ENCODE data around the gene ATF7IP2. TPM values are rescaled to one million over a fixed set of nuclear protein-coding genes. Genes with fewer than 3 reads are reported as not detected.
"Not testable (repeated sequence)": the region's sequence is repeated elsewhere in the genome, so short reads cannot be mapped to it uniquely, and the experiment has no call there.

The ATF7IP2 gene
- total RNA-seq, 1 experiment from 2014 or later: 7.1 TPM

DNA sequence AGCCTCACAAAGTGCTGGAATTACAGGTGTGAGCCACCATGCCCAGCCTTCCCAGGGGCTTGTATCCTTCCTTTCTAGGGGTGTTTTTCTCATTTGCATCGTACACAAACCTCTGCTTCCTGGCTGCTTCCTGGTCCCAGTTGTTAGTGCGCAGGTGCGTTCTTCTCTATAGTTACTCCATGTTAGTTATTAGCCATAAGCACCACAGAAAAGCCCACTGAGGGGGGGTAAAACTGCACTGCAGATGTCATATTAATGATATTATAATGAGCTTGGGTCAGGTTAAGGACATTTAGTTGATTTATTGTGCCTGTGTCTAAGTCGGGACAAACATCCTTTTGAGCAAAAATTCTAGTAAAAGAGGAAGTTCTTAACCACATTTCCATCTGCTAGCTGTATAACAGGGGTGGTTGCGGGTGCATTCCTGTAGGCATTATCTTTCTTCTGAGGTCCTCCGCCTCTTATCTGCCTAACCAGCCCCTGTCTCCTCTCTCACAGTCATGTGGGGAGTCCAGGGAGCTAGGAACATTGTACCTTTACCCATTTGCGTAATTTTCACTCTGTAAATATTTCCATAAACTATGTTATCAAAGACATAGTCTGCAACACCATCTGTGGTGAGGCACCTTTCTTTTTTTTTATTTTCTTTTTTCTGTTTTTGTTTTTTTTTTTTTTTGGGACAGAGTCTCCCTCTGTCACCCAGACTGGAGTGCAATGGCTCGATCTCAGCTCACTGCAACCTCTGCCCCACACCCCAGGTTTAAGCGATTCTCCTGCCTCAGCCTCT lies 23.6 kb upstream of the ATF7IP2 start:
- Histone ChIP-seq H3K4me3 (no peak overlapping the region), H3K27ac (no peak overlapping the region), H3K9me3 (replicated peaks) (no peaks in the 10 kb centered on the region; the same call in 1 of the 2 replicates), H3K36me3 (no peaks in the 10 kb centered on the region), H3K4me1 (replicated peaks) (no peaks in the 10 kb centered on the region), H3K27me3 (replicated peaks) (no peaks in the 10 kb centered on the region)
- DNase-seq (ENCODE audit: low read depth in 1 of 2, low spot score in 2 of 2): no peak

DNA sequence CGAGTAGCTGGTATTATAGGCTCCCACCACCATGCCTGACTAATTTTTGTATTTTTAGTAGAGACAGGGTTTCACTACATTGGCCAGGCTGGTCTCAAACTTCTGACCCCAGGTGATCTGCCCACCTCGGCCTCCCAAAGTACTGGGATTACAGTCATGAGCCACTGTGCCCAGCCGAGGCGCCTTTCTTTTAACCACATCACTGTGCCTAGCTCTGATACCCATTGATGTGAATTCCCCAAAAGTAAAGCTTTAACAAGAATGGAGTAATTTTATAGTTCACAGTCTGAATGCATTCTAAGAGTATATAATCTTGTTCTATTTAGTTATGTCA lies 23.0 kb upstream of the ATF7IP2 start:
- not testable (repeated sequence) for H3K36me3 ChIP-seq; H3K27ac ChIP-seq; H3K4me3 ChIP-seq; H3K27me3 ChIP-seq (replicated peaks); H3K4me1 ChIP-seq (replicated peaks); H3K9me3 ChIP-seq (replicated peaks); DNase-seq (ENCODE audit: low read depth in 1 of 2, low spot score in 2 of 2)

DNA sequence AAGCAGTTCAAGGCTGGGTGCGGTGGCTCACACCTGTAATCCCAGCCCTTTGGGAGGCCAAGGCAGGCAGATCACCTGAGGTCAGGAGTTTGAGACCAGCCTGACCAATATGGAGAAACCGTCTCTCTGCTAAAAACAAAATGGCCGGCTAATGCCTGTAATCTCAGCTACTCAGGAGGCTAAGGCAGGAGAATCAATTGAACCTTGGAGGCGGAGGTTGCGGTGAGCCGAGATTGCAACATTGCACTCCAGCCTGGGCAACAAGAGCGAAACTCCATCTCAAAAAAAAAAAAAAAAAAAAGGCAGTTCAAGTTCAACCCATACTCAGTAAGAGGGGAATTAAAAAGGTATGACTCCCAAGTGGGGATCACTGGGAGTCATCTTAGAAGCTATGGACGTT lies 19.2 kb upstream of the ATF7IP2 start:
- H3K4me1 ChIP-seq (replicated peaks); H3K9me3 ChIP-seq (replicated peaks); H3K27ac ChIP-seq; H3K4me3 ChIP-seq; DNase-seq (ENCODE audit: low read depth in 1 of 2, low spot score in 2 of 2); H3K36me3 ChIP-seq; H3K27me3 ChIP-seq (replicated peaks): not testable (repeated sequence)

DNA sequence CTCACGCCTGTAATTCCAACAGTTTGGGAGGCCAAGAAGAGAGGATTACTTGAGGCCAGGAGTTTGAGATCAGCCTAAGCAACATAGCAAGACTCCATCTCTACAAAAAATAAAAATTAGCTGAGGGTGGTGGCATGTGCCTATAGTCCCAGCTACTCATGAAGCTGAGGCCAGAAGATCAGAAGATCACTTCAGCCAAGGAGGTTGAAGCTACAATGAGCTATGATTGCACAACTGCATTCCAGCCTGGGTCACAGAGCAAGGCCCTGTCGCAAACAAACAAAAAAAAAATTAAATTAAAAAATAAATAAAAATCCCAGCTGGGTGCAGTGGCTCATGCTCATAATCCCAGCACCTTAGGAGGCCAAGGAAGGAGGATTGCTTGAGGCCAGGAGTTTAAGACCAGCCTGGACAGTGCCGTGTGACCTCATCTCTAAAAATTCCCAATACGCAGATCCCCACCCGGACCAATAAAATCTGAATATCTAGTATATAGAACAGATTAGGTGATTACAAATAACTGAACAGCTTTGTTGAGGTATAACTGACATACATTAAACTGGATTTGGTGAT lies 18.2 kb upstream of the ATF7IP2 start:
- H3K4me1 ChIP-seq (replicated peaks): no peaks in the 10 kb centered on the region
- no peaks in the 10 kb centered on the region for H3K36me3 ChIP-seq
- DNase-seq (ENCODE audit: low read depth in 1 of 2, low spot score in 2 of 2): no peak
- no peaks in the 10 kb centered on the region for H3K9me3 ChIP-seq (replicated peaks)
- no peaks in the 10 kb centered on the region for H3K27me3 ChIP-seq (replicated peaks)
- H3K4me3 ChIP-seq: no peak overlapping the region
- no peak overlapping the region for H3K27ac ChIP-seq

DNA sequence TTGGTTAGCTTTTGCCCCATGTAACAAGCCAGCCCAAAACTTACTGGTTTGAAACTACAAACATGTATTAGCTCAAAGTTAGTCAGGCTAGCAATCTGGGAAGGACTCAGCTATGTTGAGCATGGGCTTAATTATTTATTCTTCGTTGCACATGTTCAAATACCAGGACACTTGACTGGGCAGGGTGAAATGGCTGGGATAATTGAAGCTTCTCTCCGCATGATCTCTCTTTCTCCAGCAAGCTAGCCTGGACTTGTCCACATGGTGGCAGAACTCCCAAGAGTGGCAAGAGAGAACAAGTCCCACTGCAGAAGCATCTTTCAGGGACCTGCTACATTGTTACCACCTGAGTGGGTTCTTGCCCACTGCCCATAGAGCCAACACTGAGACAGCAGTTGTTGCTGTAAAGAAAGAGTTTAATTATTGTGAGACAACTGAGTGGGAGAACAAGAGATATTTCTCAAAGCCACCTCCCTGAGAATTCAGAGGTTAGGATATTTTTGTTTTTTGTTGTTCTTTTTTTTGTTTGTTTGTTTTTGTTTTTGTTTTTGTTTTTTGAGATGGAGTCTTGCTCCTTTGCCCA lies 16.8 kb upstream of the ATF7IP2 start:
- Histone ChIP-seq H3K4me3 (no peak overlapping the region), H3K9me3 (replicated peaks) (no peaks in the 10 kb centered on the region), H3K36me3 (no peaks in the 10 kb centered on the region), H3K4me1 (replicated peaks) (no peaks in the 10 kb centered on the region), H3K27me3 (replicated peaks) (no peaks in the 10 kb centered on the region), H3K27ac (no peak overlapping the region)
- DNase-seq (ENCODE audit: low read depth in 1 of 2, low spot score in 2 of 2): no peak

DNA sequence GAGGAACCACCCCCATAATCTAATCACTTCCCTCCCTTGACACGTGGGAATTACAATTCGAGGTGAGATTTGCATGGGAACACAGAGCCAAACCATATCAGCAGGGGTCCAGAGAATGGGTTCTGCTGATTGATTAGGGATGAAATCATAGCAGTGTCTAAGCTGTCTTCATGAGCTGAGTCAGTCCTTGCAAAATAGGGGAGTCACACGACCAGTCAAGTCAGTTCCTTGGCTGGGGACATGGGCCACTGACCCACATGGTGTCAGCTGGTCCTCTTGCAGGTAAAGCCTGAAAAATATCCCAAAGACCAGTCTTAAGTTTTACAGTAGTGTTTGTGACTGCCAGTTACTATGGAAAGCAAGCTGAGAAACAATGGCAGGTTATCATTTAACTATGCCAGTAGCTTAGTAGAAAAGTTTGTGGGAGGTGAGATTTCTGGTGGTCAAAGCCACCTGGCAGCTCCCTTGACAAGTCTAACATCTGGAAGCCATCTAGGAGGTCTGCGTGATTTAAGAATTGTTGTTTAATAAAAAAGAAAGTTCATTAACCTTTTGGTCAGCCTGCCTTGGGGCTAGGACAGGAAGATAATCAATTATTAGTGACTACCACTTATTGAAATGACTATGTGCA lies 15.7 kb upstream of the ATF7IP2 start:
- H3K27me3 ChIP-seq (replicated peaks): no peaks in the 10 kb centered on the region
- no peak for DNase-seq (ENCODE audit: low read depth in 1 of 2, low spot score in 2 of 2)
- no peaks in the 10 kb centered on the region for H3K9me3 ChIP-seq (replicated peaks)
- H3K4me1 ChIP-seq (replicated peaks): no peaks in the 10 kb centered on the region
- no peaks in the 10 kb centered on the region for H3K36me3 ChIP-seq
- H3K27ac ChIP-seq: no peak overlapping the region
- H3K4me3 ChIP-seq: no peak overlapping the region

DNA sequence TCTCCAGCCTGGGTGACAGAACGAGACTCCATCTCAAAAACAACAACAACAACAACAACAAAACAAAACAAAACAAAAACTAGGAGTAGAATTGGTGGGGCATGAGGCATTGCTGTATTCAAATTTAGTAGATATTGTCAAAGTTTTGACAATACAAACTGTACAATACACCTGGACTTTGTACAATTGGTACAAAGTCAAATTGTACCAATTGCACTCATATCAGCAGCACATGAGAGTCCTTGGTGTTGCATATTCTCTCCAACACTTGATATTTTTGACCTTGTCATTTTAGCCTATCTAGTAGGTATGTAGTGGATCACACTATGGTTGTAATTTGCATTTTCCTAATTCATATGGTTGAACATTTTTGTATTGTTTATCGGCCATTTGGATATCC lies 14.3 kb upstream of the ATF7IP2 start:
- Histone ChIP-seq H3K4me1 (replicated peaks) (no peaks in the 10 kb centered on the region), H3K27me3 (replicated peaks) (no peaks in the 10 kb centered on the region), H3K4me3 (no peak overlapping the region), H3K9me3 (replicated peaks) (no peaks in the 10 kb centered on the region), H3K36me3 (no peaks in the 10 kb centered on the region), H3K27ac (no peak overlapping the region)
- DNase-seq (ENCODE audit: low read depth in 1 of 2, low spot score in 2 of 2): no peak

DNA sequence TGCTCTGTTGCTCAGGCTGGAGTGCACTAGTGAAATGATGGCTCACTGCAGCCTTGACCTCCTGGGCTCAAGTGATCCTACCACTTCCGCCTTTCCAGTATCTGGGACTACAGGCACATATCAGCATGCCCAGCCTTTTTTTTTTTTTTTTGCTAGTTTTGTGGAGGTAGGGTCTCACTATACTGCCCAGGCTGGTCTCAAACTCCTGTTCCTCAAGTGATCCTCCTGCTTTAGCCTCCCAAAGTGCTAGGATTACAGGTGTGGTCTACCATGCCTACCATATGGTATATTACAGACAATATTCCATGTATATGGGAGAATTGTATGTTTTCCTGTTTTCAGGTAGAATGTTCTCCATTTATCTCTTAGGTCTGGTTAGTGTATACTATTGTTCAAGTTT lies 12.3 kb upstream of the ATF7IP2 start:
- no peak for DNase-seq (ENCODE audit: low read depth in 1 of 2, low spot score in 2 of 2)
- Histone ChIP-seq H3K9me3 (replicated peaks) (no peaks in the 10 kb centered on the region), H3K4me1 (replicated peaks) (no peaks in the 10 kb centered on the region), H3K36me3 (no peaks in the 10 kb centered on the region), H3K27me3 (replicated peaks) (no peaks in the 10 kb centered on the region), H3K27ac (no peak overlapping the region), H3K4me3 (no peak overlapping the region)

DNA sequence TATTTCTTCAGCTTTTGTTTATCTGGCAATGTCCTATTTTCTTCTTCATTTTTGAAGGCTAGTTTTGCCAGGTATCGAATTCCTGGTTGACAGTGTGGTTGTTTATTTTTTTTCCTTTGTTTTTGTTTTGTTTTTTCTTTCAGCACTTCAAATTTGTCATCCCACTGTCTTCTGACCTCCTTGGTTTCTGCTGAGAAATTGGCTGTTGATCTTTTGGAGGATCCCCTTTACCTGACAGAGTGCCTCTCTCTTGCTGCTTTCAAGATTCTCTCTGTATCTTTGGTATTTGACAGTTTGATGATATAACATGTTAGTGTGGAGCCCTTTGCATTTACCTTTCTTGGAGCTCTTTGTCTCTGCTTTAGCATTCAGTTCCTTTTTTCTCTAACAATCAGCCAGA lies 9.6 kb upstream of the ATF7IP2 start:
- H3K9me3 ChIP-seq (replicated peaks): no peaks in the 10 kb centered on the region
- DNase-seq (ENCODE audit: low read depth in 1 of 2, low spot score in 2 of 2): no peak

DNA sequence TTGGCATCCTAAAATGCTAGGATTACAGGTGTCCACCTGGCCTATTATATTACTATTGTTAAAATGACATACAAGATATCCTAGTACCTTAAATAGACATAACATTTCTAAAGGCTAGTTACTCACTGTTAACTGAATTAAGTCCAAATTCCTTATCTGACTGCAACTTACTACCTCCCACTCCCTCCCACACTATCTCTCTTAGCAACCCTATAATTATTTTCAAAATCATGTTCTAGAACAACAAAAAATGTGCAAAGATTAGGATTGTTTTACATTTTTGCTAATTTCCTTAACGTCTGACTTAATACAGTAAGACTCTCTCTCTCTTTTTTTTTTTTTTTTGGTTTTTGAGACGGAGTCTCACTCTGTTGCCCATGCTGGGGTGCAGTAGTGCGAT lies 2.2 kb upstream of the ATF7IP2 start:
- no peak for DNase-seq (ENCODE audit: low read depth in 1 of 2, low spot score in 2 of 2)
- Histone ChIP-seq H3K36me3 (peaks cover 4% of the 10 kb centered on the region; the same call in 1 of the 2 replicates), H3K4me3 (no peak overlapping the region), H3K27me3 (replicated peaks) (no peaks in the 10 kb centered on the region), H3K4me1 (replicated peaks) (0 out of 2 replicates have a peak, but pooled peaks cover 3% of the 10 kb centered on the region), H3K27ac (no peak overlapping the region), H3K9me3 (replicated peaks) (no peaks in the 10 kb centered on the region)

More for the DNA sequence above, 9.6 kb upstream of the ATF7IP2 start:
- Histone ChIP-seq H3K27ac (no peak overlapping the region), H3K36me3 (no peaks in the 10 kb centered on the region), H3K4me3 (no peak overlapping the region), H3K27me3 (replicated peaks) (no peaks in the 10 kb centered on the region), H3K4me1 (replicated peaks) (no peaks in the 10 kb centered on the region)

DNA sequence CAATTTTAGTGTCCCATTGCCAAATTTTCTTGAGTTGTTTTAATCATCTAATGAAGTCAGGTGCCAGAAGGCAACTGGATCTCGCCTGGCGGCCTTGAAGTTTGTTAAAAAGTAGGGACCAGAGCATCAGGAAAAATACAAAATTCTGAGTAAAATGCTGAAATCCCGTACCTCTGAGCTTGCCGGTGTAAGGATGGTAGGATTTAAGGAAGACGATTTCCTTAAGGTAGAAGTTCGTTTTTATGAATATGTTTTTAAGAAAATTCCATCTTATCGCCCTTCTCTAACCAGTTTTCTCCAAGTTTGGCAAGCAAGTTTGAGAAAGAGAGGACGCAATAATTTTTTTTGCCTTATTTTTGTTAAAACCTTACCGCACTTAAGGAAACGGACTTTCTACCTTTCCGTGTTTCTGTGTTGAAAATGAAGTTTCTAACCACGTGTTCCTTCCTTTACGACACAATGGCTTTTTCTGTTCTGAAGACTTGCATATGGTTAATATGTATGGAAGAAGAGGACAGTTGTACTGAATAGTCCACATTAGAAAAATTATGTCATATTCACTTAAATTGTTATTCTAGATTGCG lies 748 bp downstream of the ATF7IP2 start:
- peak in 1 of 2 experiments; percentile 2 for DNase-seq (ENCODE audit: low read depth in 1 of 2, low spot score in 2 of 2)
- Histone ChIP-seq H3K9me3 (replicated peaks) (no peaks in the 10 kb centered on the region), H3K36me3 (peaks cover 4% of the 10 kb centered on the region; the same call in 1 of the 2 replicates), H3K4me3 (peak overlapping the region; percentile 56), H3K4me1 (replicated peaks) (0 out of 2 replicates have a peak, but pooled peaks cover 3% of the 10 kb centered on the region), H3K27ac (0 out of 2 replicates have a peak overlapping the region, but pooled peaks have one; percentile 15), H3K27me3 (replicated peaks) (no peaks in the 10 kb centered on the region)

DNA sequence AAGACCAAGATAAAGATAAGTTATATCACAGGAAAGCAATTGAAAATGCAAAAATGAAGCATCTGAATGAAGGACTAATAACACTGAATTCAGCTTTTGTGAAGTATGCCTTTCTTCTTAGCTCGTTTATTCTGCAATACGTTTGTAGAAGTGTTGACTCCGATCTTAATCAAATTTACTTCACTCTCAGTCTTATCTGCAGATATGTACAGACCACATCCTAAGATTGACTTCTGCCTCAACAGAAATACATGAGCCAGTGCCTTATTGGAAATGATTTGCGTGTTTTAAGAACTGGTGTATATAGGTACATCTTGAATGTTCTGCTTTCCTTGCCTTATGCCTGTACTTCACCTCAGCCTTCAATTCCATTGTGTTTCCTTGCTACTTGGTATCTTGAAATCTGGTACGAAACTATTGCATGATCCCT lies 1.3 kb downstream of the ATF7IP2 start:
- Histone ChIP-seq H3K9me3 (replicated peaks) (no peaks in the 10 kb centered on the region), H3K27me3 (replicated peaks) (no peaks in the 10 kb centered on the region), H3K4me1 (replicated peaks) (0 out of 2 replicates have a peak, but pooled peaks cover 3% of the 10 kb centered on the region), H3K36me3 (peaks cover 4% of the 10 kb centered on the region; the same call in 1 of the 2 replicates), H3K4me3 (no peak overlapping the region; the same call in 1 of the 2 replicates), H3K27ac (no peak overlapping the region)
- no peak for DNase-seq (ENCODE audit: low read depth in 1 of 2, low spot score in 2 of 2)

DNA sequence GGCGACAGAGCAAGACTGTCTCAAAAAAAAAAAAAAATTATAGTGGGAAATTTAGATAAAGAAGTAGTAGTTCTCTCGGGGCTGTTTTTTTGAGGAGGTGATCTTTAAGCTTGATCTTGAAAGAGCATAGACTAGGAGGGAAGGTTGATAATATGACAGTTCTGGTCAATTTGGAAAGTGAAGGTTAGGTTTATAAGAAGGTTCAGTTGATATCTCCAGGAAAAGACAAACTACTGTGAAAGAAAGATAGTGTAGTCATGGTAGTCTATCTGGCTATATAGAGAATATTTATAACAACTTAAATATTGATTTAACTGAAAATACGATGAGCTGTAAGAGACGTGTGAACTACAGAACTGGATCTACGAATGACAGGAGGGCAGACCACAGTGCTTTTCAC lies 3.1 kb downstream of the ATF7IP2 start:
- no peak overlapping the region for H3K27ac ChIP-seq
- H3K4me3 ChIP-seq: no peak overlapping the region
- H3K36me3 ChIP-seq: peaks cover 4% of the 10 kb centered on the region; the same call in 1 of the 2 replicates
- DNase-seq (ENCODE audit: low read depth in 1 of 2, low spot score in 2 of 2): no peak
- H3K9me3 ChIP-seq (replicated peaks): no peaks in the 10 kb centered on the region
- H3K27me3 ChIP-seq (replicated peaks): no peaks in the 10 kb centered on the region
- 0 out of 2 replicates have a peak, but pooled peaks cover 3% of the 10 kb centered on the region for H3K4me1 ChIP-seq (replicated peaks)
